GM18508 (cell line): ENCODE data around the gene ZMIZ1.
"Not testable (repeated sequence)": the region's sequence is repeated elsewhere in the genome, so short reads cannot be mapped to it uniquely, and the experiment has no call there.

ENCODE experiments used
- ATAC-seq: cut with Tn5 transposase; IDR thresholded peaks from one replicate; pipeline ENCODE4 v1.9.1; 2021; ENCODE audit warnings: moderate number of reproducible peaks; ENCODE audit not compliant: insufficient read depth, unreplicated experiment

ZMIZ1 gene

DNA sequence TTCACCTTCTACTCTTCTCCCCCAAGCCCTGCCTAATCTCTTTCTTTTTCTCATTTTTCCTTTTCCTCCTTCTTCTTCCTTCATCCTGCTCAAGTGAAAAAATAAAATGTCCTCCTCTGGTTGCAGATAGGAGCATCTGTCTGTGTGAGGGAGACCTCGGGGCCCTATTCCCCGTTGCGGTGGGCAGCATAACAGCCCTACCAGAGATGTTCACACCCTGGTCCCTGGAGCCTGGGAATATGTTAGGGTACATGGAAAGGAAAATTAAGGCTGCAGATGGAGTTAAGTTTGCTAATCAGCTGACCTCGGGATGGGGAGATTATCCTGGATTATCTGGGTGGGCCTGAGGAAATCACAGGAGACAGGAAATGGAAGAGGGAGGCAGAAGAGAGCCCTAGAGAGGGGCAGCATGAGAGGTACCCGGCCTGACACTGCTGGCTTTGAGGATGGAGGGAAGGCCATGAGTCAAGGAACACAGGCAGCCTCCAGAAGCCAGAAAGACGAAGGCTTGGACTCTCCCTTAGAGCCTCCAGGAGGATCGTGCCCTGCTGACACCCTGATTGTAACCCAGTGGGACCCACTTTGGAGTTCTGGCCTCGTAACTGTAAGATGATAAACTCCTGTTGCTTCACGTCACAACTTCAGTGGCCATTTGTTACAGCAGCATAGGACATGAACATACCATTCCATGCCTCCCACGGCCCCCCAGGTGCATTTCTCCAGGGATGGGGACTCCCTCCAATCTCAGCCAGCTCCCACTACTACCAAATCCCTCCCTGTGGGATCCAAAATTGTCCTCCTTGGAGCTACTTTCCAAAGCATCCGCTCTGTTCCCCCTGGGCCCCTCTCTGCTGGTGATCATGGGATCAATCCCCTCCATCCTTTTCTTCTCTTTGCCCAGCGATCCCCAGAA is 39.0 kb upstream of the ZMIZ1 start:
- ATAC-seq = no peak

- no peak for ATAC-seq
Measured at GRCh38 chr10:79030705-79031104, 38.1 kb upstream of the ZMIZ1 start.

DNA sequence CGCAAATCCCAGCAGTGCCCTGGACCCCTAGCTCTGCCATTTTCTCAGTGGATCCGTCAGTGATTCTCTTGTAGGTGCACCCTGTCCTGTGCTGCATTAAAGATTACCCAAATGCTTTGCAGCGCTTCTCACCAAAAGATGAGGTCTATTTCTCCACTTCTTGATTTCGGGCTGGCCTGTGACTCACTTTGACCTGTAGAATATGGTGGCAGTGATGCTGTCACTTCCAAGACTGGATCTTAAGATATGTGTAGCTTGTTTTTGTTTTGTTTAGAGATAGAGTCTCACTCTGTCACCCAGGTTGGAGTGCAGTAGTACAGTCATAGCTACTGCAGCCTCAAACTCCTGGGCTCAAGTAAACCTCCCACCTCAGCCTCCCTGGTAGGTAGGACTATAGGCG is 37.0 kb upstream of the ZMIZ1 start:
- no peak for ATAC-seq

GRCh38 chr10:79034271-79034876 is 34.4 kb upstream of the ZMIZ1 start:
- ATAC-seq = no peak

- ATAC-seq = not testable (repeated sequence)
Measured at GRCh38 chr10:79036416-79036815, 32.4 kb upstream of the ZMIZ1 start.

GRCh38 chr10:79038104-79038840 is 30.5 kb upstream of the ZMIZ1 start:
- ATAC-seq = no peak

DNA sequence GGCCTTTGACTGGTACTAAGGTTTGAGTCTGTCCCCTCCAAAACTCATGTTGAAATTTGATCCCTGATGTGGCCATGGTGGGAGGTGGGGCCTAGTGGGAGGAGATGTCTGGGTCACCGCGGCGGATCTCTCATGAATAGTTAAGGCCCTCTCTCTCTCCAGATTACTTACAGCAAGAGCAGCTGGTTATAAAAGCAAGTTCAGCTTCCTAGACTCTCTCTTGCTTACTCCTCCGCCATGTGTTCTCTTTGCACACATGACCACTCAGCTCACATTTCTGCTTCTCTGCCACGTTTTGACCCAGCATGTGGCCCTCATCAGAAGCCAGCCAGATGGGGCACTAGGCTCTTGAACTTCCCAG is 29.9 kb upstream of the ZMIZ1 start:
- ATAC-seq = no peak

GRCh38 chr10:79042639-79043411 is 25.9 kb upstream of the ZMIZ1 start:
- no peak for ATAC-seq

GRCh38 chr10:79044036-79044632 is 24.6 kb upstream of the ZMIZ1 start:
- ATAC-seq = no peak

DNA sequence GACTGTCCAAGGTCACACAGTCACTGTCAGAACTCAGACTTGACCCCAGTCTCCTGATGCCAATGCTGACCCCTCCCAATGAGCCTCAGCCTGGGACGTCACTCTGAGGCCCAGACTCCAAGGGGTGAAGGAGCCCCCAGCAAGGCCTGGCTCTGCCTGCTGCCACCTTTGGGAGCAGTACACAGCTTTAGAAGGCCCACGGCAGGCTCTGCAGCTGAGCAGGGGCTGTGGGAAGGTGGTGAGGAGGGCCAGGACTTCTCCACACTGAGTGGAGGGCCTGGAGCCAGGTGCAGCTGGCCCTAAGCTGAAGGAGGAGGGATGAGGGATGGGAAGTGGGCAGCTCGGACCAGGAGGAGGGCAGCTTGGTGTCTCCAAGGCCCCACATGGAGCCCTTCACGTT is 23.9 kb upstream of the ZMIZ1 start:
- no peak for ATAC-seq

- no peak for ATAC-seq
Measured at GRCh38 chr10:79045566-79046175, 23.1 kb upstream of the ZMIZ1 start.

- no peak for ATAC-seq
Measured at GRCh38 chr10:79046326-79046725, 22.4 kb upstream of the ZMIZ1 start.

DNA sequence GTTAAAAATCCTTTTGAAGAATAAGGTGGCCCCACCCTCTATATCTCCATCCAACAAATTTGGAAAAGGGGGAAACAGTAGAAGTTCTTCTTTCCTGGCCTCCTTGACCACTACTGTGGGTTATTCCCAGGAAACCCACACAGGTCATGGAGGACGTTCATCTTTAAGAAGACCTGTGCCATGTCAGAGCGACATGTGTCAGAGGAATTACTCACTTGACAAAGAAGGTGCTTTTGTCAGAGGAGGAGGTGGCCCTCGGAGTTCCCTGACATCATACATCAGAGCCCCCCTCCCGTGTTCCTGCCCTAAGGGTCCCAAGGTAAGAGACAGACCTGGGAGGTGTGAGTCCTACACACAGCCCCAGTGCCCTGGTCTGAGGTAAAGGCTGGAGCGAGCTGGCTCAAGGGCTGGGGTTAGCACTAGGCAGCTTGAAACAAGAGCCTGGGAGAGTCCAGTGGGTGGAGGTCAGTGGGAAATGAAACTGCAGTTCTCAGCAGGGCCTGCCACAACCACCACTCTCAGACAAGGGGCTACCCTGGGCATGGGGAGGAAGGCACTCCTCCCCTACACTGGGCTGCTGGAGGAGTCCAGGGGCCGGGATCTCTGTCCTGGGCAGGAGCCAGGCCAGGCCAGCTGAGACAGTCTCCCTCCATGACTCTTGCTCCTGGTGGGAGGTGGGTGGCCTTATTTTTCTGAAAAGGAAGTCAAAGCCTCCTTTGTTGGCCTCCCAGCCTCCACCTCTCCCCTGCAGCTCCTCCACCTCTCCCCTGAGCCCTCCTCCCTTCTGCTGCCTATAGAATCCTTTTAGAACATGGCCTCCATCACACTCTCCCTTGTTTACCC is 21.8 kb upstream of the ZMIZ1 start:
- ATAC-seq = no peak

- ATAC-seq = no peak
Measured at GRCh38 chr10:79047584-79047874, 21.2 kb upstream of the ZMIZ1 start.

DNA sequence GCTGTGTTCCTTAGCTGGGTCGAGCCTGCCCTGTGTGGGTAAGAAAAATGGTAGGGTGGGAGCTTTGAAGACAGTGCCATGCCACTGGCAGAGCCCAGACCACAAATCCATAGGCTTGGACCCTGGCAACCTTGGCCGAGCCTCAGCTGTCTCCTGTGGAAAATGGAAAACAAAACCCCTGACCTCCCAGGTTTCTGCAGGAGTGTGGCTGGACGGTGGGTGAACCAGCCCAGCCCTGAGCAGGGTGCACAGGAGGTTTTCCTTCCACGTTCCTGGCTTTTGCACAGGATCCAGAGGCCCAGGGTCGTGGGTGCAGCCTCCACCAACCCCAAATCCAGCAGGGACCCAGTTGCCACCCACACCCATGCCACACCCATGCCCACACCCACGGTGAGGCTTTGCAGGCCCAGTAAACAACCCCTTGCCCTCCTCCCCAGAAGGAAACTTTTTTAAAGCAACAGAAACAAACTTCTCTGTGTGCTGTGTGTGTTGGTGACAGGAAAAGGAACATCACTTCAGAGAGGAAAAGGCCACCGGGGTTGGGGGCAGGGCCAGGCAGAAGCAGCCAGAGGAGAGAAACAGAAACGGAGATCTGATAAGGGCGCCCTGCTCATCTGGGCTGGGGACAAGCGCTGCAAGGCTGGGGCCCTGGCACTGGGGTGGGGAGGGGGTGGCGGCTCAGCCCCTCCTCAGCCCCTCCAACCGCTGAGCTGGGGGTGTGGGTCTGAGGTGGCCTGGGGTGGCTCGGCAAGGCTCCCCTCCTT is 20.7 kb upstream of the ZMIZ1 start:
- ATAC-seq = no peak

GRCh38 chr10:79048639-79049550 is 19.9 kb upstream of the ZMIZ1 start:
- no peak for ATAC-seq
